Caki2 (cell line): ENCODE measurements around the gene ANKS3. TPM values are rescaled to one million over a fixed set of nuclear protein-coding genes. Genes with fewer than 3 reads are reported as not detected.

ENCODE experiments used
- DNase-seq: peaks from one replicate; pipeline ENCODE4 v3.0.0-alpha.2; 2015; ENCODE audit warnings: low read depth
- in situ Hi-C: cut with HindIII; loops from 2 replicates; pipeline ENCODE4 v1.10.0; 2016; ENCODE audit warnings: low sequenced_read_pairs, low pct_unique_long_range_greater_than_20kb, mixed read lengths
- total RNA-seq: library from RNA; depleted of rRNA; stranded (reverse); fragments of >200 nt; shearing (Covaris generic); gene quantifications from 2 replicates; pipeline ENCODE4 v1.2.3, GENCODE V29; 2014; ENCODE audit warnings: low replicate concordance

Gene ANKS3
- total RNA-seq, 1 experiment from 2014 or later = 62.5 TPM

- in situ Hi-C loops = no loop called here
- no peak for DNase-seq
Observed at GRCh38 chr16:4736546-4736945, 2.5 kb upstream of the ANKS3 start.

- in situ Hi-C loops = no loop called here
- DNase-seq = no peak
Observed at GRCh38 chr16:4734730-4735535, 862 bp upstream of the ANKS3 start.

GRCh38 chr16:4733747-4734062, 366 bp downstream of the ANKS3 start:
- in situ Hi-C loops = no loop called here
- DNase-seq = no peak

DNA sequence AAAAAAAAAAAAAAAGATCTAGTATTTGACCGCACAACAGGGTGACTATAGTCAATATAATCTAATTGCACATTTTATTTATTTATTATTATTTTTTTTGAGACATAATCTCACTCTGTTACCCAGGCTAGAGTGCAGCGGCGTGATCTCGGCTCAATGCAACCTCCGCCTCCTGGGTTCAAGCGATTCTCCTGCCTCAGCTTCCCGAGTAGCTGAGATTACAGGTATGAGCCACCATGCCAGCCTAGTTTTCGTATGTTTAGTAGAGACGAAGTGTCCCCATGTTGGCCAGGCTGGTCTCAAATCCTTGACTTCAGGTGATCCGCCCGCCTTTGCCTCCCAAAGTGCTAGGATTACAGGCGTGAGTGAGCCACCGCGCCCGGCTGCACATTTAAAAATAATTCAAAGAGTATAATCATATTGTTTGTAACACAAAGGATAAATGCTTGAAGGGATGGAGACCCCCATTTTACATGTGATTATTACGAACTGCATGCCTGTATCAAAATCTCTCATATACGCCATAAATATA, 794 bp downstream of the ANKS3 start:
- DNase-seq = no peak
- in situ Hi-C loops = no loop called here

- no peak for DNase-seq
- in situ Hi-C loops = no loop called here
Observed at GRCh38 chr16:4729876-4730275, 4.2 kb downstream of the ANKS3 start.

DNA sequence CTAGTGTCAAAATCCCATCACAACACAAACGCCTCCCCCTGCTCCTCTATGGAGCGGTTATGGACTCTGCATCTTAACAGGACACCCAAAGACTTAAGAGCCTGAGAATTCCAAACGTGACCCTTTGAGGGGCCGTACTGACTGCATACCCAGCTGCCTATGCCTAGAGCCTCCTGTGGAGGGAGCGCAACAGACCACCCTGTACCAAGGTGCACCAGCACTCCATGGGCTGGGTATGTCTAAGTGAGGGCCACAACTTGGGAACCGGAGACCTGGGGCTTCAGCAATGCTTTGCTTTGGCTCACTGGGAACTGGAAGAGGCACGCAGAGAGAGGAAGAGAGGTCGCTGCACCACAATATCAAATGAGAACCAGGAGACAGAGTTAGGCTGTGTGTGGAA, 5.4 kb downstream of the ANKS3 start:
- no peak for DNase-seq
- in situ Hi-C loops = no loop called here

DNA sequence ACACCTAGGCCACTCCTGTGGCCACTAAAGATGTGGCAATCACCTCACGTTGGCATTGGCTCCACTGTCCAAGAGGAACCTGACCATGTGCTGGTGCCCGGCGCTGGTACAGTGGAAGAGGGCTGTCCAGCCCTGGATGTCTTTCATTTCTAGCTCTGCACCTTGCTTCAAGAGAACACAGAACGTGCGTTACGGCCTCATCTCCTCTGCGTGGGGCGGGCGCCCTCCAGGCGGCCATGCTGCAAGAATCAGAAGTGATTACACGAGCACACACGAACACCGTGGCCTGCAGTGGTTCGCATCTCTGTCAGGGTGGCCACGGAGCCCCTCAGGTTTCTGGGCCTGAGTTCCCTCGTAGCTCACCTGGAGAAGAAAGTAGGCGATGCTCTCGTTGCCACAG, 7.5 kb downstream of the ANKS3 start:
- DNase-seq = no peak
- in situ Hi-C loops = no loop called here

GRCh38 chr16:4724661-4725270, 9.3 kb downstream of the ANKS3 start:
- DNase-seq = no peak
- in situ Hi-C loops = no loop called here

DNA sequence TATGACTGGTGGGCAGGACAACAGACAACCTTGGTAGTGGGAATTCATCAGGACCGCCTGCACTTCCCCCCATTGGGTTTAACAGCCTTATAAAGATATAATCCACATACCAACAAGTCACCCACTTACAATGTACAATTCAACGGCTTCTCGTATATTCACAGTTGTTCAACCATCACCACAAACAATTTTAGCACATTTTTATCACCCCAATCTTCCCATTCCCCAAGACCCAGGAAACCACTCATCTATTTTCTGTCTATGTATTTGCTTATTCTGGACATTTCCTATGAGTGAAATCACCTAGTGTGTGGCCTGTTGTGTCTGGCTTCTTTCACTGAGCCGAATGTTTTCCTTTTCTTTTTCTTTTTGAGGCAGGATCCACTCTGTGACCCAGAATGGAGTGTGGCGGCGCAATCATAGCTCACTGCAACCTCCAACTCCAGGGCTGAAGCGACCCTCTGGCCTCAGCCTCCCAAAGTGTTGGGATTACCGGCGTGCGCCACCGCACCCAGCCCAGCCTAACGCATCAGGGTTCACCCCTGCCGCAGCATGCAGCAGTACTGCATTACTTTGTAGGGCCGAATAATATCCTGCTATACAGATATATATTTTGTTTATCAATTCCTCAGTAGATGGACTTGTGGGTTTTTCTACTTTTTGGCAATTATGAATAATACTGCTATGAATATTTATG, 10.9 kb downstream of the ANKS3 start:
- no peak for DNase-seq

DNA sequence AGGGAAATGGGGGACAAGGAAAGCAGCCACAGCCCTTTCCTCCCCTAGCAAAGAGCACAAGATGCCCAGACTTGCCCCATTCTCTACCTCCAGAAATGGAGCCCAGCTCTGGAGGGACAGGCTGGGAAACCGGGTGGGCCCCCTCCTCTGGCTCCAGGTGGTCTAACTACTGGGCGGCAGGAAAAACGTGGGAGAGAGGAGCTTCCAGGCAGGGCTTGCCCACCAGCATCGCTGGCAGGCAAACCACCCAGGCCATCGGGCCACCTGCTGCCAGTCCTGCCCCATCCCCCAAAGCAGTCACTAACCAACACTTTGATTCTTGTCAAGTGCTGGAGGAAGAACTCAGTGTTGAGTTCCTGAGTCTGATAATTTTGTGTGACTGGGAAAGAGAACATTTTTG, 15.6 kb downstream of the ANKS3 start:
- in situ Hi-C loops = no loop called here

More for the DNA sequence above, 10.9 kb downstream of the ANKS3 start:
- in situ Hi-C loops = no loop called here

GRCh38 chr16:4714996-4715395, 19.1 kb downstream of the ANKS3 start:
- DNase-seq = no peak
- in situ Hi-C loops = no loop called here

More for the DNA sequence above, 15.6 kb downstream of the ANKS3 start:
- DNase-seq = no peak

DNA sequence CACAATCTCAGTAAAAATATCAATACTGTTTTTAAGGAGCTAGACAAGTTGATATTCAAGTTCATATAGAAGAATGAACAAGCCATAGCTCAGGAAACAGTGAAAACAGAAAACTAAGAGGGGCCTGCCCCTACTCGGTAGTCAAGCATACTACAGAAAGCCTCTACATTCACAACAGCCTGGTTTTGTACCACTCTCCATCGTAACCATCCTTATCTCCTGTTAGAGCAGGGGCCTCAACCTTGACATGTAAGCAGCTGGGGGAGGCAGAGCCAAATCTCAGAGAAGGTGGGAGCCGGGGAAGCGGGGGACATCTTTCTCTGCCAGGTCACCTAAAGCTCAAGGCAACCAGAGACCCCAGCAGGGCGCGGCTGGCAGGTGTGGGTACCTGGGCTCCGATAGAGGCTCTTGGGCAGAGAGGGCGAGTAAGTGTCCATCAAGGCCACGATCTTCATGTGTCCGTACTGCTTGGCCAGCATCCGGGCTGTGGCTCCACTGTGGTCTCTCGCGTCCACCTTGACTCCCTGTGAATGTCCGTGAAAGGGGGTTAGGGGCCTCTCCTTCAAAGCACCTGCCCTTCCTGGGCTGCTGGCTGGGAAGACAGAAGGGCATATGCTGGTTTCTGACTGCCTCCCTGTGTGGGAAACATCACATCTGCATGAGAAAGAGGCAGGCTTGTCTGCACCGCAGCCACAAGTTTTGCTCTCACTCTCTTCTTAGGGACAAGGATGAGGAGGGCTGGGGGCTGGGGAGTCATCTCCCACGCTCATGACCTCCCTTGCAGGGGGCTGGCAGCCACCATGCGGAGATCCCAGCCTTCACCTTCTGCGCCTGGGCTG, 20.2 kb downstream of the ANKS3 start:
- DNase-seq = no peak
- in situ Hi-C loops = no loop called here

DNA sequence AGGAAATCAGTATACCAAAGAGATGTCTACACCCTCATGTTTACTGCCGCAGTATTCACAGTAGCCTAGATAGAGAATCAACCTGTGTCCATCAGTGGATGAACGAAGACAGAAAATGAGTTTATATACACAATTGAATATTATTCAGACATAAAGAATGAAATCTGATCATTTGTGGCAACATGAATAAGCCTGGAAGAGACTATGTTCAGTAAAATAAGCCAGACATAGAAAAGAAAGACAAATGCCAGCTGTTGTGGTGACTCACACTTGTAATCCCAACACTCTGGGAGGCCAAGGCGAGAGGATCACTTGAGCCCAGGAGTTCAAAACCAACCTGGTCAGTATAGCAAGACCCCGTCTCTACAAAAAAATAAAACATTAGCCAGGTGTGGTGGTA, 24.6 kb downstream of the ANKS3 start:
- in situ Hi-C loops = no loop called here
- no peak for DNase-seq

- DNase-seq = no peak
- in situ Hi-C loops = no loop called here
Observed at GRCh38 chr16:4706871-4707270, 27.2 kb downstream of the ANKS3 start.

- in situ Hi-C loops = no loop called here
Observed at GRCh38 chr16:4704913-4705312, 29.2 kb downstream of the ANKS3 start.

DNA sequence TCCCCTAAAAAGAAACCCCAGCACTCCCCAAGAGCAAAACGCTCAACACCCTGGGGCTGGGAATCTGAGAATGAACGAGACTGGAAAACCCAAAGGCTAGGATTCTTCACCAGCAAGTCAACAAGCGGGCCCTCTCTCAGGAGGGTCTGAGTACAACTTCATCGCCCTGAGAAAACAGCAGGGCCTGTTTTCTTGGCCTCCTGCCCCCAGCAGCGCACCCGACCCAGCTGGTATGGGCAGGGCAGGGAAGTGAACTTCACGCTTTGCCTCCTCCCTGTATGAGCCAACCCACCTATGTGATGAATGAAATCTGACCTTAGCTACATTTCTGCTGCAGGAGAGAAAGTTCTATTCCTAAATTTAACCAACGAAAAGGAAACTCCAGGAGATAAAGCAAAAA, 29.6 kb downstream of the ANKS3 start:
- in situ Hi-C loops = no loop called here
- no peak for DNase-seq

More at GRCh38 chr16:4704913-4705312, 29.2 kb downstream of the ANKS3 start:
- DNase-seq = no peak

DNA sequence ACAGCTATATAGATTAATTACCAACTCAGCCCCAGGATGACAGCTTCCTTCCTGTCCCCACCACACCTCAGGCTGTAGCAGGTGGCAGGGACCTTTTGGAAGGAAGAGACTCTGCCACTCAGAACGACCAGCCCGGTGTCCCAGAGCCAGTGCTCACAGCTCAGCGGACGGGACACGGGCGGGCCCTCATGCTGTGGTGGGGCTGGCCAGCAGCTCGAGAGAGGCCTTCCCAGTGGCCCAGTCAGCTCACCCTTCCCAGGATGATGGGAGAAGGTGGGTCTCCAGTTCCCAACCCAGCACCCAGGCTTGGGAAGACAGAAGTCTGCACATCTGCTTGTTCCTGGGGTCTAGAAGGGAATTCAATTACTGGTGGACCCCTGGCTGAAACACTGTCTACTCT, 30.2 kb downstream of the ANKS3 start:
- no peak for DNase-seq
- in situ Hi-C loops = no loop called here

DNA sequence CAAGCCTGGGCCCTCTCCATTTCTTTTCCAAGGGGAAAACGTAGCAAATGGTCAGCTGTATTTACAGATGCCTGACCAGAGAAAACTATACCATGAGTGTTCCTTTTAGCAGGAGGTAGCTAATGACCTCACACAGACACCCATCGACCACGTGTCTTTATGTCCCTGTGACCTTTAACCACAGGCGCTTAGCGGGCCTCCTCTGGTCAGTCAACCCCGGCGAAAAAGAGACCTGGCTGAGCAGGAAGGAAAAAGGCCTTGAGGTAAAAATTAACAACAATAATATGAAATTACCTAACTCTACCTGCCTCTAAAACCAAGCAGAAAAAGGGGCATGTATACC, 31.6 kb downstream of the ANKS3 start:
- in situ Hi-C loops = no loop called here

More for the DNA sequence above, 31.6 kb downstream of the ANKS3 start:
- DNase-seq = peak; percentile 79
